PC-9 (cell line): ENCODE results near the gene SLC38A2.
"Not testable (repeated sequence)": the region's sequence is repeated elsewhere in the genome, so short reads cannot be mapped to it uniquely, and the experiment has no call there.

Experiments
- CTCF ChIP-seq: fragments of 200-600 bp; sonication (generic); conservative IDR thresholded peaks from 2 replicates; pipeline ENCODE4 v1.6.1; 2017; ENCODE audit warnings: mixed run types, antibody characterized with exemption, mild to moderate bottlenecking, moderate library complexity
- EZH2 ChIP-seq: fragments of 200-600 bp; sonication (generic); IDR thresholded peaks from 2 replicates; pipeline ENCODE4 v1.8.0; 2017; ENCODE audit warnings: antibody characterized with exemption, low read depth

GRCh38 chr12:46325075-46325474 is 47.5 kb downstream of the SLC38A2 start:
- not testable (repeated sequence) for TF ChIP-seq CTCF, EZH2
